ENCODE data around the gene SLC6A20. TPM values are rescaled to one million over a fixed set of nuclear protein-coding genes. Genes with fewer than 3 reads are reported as not detected.

Gene SLC6A20
- total RNA-seq, 2 experiments from 2014 or later = not detected

DNA sequence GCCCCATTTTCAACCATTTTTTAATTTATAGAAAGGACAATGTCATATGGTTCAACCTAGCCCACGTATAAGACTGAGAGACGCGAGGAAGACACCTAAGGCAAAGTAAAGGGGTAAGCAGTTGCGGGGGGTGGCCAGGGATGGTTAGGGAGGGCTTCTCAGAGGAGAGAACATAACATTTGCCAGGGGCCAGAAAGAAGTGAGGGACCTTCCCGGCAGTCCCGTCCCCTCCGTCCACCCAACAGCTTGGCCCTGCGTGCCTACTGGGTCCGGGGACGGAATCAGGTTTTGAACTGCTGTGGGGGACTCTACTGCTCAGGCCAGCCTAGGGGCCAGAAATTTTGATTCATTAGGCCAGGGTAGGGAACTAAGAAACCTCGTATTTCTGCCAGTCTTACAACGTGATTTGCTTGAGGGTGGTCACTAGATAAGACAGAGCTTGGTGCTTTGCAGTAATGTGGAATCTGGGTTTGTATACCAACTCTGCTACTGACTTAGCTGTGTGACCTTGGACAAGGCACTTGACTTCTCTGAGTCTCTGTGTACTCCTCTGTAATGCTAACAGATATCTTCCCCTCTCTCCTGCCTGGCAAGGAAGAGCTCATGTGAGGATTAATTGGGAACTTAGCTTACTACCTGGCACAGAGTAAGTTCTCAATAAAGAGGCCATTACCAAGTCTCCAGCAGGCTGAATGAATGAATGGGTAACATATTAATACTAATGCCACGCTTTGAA, 734 bp upstream of the SLC6A20 start:
- peaks cover 32 to 38% of the 10 kb centered on the region in 2 experiments for H3K27me3 ChIP-seq (ENCODE audit: control insufficient read depth in 1 of 2, insufficient read depth in 2 of 2, low read length in 2 of 2)
- peaks cover 9% of the 10 kb centered on the region for H3K4me1 Mint-ChIP-seq (ENCODE audit: low read depth)
- H3K4me1 ChIP-seq (ENCODE audit: insufficient read depth, low read length) = peaks cover 16% of the 10 kb centered on the region
- H3K9me3 ChIP-seq (ENCODE audit: control insufficient read depth in 1 of 2, insufficient read depth in 1 of 2, low read length in 2 of 2) = peaks cover 0 to 9% of the 10 kb centered on the region in 2 experiments
- H3K27me3 Mint-ChIP-seq = peaks cover 59% of the 10 kb centered on the region
- H3K9me3 Mint-ChIP-seq = no peaks in the 10 kb centered on the region
- DNase-seq (no peak), ATAC-seq (ENCODE audit: poor library complexity) (no peak)
- CTCF ChIA-PET = no interaction called here
- H3K36me3 ChIP-seq (ENCODE audit: insufficient read depth, low read length) = no peaks in the 10 kb centered on the region
- TF ChIP-seq, protein P1, sequence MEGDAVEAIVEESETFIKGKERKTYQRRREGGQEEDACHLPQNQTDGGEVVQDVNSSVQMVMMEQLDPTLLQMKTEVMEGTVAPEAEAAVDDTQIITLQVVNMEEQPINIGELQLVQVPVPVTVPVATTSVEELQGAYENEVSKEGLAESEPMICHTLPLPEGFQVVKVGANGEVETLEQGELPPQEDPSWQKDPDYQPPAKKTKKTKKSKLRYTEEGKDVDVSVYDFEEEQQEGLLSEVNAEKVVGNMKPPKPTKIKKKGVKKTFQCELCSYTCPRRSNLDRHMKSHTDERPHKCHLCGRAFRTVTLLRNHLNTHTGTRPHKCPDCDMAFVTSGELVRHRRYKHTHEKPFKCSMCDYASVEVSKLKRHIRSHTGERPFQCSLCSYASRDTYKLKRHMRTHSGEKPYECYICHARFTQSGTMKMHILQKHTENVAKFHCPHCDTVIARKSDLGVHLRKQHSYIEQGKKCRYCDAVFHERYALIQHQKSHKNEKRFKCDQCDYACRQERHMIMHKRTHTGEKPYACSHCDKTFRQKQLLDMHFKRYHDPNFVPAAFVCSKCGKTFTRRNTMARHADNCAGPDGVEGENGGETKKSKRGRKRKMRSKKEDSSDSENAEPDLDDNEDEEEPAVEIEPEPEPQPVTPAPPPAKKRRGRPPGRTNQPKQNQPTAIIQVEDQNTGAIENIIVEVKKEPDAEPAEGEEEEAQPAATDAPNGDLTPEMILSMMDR (IDR thresholded peaks at IDR 0.05) = no peak
- intact Hi-C loops (cut with DNase I, micrococcal nuclease) = no loop called here
- no peaks in the 10 kb centered on the region for H3K36me3 Mint-ChIP-seq (ENCODE audit: low read depth)
- H3K27ac ChIP-seq (ENCODE audit: low read depth in 1 of 2, low read length in 2 of 2) = no peak overlapping the region
- no peak overlapping the region for H3K4me3 ChIP-seq (ENCODE audit: low read length)
- POLR2A ChIA-PET = no interaction called here
- H3K4me3 Mint-ChIP-seq = peak overlapping the region; percentile 52
- no peak overlapping the region for H3K27ac Mint-ChIP-seq

DNA sequence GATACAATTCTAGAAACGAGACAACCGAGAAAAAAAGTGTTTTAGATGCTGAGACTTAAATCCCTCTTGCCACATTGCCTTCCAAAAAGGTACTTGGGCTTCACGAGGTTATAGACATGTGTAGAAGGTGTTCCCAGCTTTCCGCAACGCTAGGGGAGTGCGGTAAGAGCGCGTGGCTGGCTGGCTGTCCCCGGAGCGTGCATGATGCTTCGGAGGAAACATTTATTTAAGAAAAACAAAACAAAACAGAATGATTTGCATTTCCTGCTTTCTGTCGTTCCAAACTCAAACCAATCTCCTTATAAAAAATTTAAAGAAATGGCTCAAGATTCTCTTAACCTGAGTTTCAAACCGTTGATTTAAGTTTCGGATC, 841 bp downstream of the SLC6A20 start:
- Histone ChIP-seq H3K27ac (ENCODE audit: low read depth in 1 of 2, low read length in 2 of 2) (no peak overlapping the region), H3K27me3 (ENCODE audit: control insufficient read depth in 1 of 2, insufficient read depth in 2 of 2, low read length in 2 of 2) (peaks cover 32 to 38% of the 10 kb centered on the region in 2 experiments), H3K4me1 (ENCODE audit: insufficient read depth, low read length) (peaks cover 16% of the 10 kb centered on the region), H3K36me3 (ENCODE audit: insufficient read depth, low read length) (no peaks in the 10 kb centered on the region), H3K4me3 (ENCODE audit: low read length) (peak overlapping the region; percentile 49), H3K9me3 (ENCODE audit: control insufficient read depth in 1 of 2, insufficient read depth in 1 of 2, low read length in 2 of 2) (peaks cover 0 to 9% of the 10 kb centered on the region in 2 experiments)
- Mint-ChIP-seq H3K4me1 (ENCODE audit: low read depth) (peaks cover 9% of the 10 kb centered on the region), H3K27me3 (peaks cover 66% of the 10 kb centered on the region), H3K36me3 (ENCODE audit: low read depth) (no peaks in the 10 kb centered on the region), H3K9me3 (no peaks in the 10 kb centered on the region), H3K4me3 (peak overlapping the region; percentile 88), H3K27ac (no peak overlapping the region)
- ATAC-seq (ENCODE audit: poor library complexity) (peak; percentile 64), DNase-seq (peak in 2 of 14 experiments; percentile 10 to 20)
- intact Hi-C loops (cut with DNase I, micrococcal nuclease) = no loop called here
- CTCF ChIA-PET = no interaction called here
- TF ChIP-seq, protein P1 (IDR thresholded peaks at IDR 0.05) = no peak
- POLR2A ChIA-PET = no interaction called here

DNA sequence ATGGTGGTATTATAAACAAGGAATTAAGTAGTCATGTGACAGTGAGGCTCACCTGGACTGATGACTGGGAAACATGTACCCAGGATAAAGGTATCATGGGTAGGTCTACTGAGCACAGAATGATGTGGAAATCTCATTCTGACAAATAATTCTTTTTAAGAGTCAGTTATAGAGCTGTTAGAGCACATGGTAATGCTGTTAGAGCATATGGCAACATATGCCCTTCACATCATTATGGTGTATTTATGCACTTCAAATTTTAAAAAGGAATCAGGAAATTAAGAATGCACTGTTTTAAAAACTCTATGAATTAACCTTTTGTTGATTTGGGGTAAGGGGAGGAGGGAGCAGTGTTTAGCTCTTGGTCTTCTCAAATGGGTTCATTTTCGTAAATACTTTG, 1.7 kb downstream of the SLC6A20 start:
- peaks cover 0 to 11% of the 10 kb centered on the region in 2 experiments for H3K9me3 ChIP-seq (ENCODE audit: control insufficient read depth in 1 of 2, insufficient read depth in 1 of 2, low read length in 2 of 2)
- ATAC-seq (ENCODE audit: poor library complexity) = no peak
- Mint-ChIP-seq H3K4me1 (ENCODE audit: low read depth) (peaks cover 9% of the 10 kb centered on the region), H3K9me3 (no peaks in the 10 kb centered on the region), H3K27me3 (peaks cover 64% of the 10 kb centered on the region), H3K36me3 (ENCODE audit: low read depth) (no peaks in the 10 kb centered on the region), H3K4me3 (peak overlapping the region; percentile 34), H3K27ac (no peak overlapping the region)
- H3K4me3 ChIP-seq (ENCODE audit: low read length) = no peak overlapping the region
- TF ChIP-seq, protein P1 (IDR thresholded peaks at IDR 0.05) = no peak
- H3K36me3 ChIP-seq (ENCODE audit: insufficient read depth, low read length) = no peaks in the 10 kb centered on the region
- peaks cover 16% of the 10 kb centered on the region for H3K4me1 ChIP-seq (ENCODE audit: insufficient read depth, low read length)
- H3K27me3 ChIP-seq (ENCODE audit: control insufficient read depth in 1 of 2, insufficient read depth in 2 of 2, low read length in 2 of 2) = peaks cover 31 to 38% of the 10 kb centered on the region in 2 experiments
- intact Hi-C loops (cut with DNase I, micrococcal nuclease) = no loop called here
- ChIA-PET POLR2A (no interaction called here), CTCF (no interaction called here)
- H3K27ac ChIP-seq (ENCODE audit: low read depth in 1 of 2, low read length in 2 of 2) = no peak overlapping the region
- DNase-seq = no peak

Measured in CD4-positive, alpha-beta T cell (primary cell).